Measurements from ENCODE around the gene MYO6.
"Not testable (repeated sequence)": the region's sequence is repeated elsewhere in the genome, so short reads cannot be mapped to it uniquely, and the experiment has no call there.

The MYO6 gene

GRCh38 chr6:75748743-75749538 is at the start of gene MYO6:
Gene MYO6, plus strand, starts transcription at chr6:75749239. Its CDS starts 68,309 bp downstream, at chr6:75817548.
- DNase-seq (ENCODE audit: low spot score): peak; percentile 81

DNA sequence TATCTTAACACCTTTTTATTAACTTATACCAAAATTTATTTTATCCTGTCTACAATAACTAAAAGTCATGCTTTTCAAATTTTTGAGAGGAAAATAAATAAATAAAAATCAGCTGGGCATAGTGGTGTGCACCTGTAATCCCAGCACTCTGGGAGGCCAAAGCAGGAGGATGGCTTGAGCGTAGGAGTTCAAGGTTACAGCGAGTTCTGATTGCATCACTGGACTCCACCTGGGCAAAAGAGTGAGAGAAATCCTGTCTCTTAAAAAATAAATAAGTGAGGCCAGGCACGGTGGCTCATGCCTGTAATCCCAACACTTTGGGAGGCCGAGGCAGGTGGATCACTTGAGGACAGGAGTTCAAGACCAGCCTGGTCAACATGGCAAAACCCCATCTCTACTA is 40.7 kb upstream of the MYO6 start:
- not testable (repeated sequence) for DNase-seq (ENCODE audit: low spot score)

- no peak for DNase-seq (ENCODE audit: low spot score)
Measured at GRCh38 chr6:75711173-75711572, 37.9 kb upstream of the MYO6 start.

DNA sequence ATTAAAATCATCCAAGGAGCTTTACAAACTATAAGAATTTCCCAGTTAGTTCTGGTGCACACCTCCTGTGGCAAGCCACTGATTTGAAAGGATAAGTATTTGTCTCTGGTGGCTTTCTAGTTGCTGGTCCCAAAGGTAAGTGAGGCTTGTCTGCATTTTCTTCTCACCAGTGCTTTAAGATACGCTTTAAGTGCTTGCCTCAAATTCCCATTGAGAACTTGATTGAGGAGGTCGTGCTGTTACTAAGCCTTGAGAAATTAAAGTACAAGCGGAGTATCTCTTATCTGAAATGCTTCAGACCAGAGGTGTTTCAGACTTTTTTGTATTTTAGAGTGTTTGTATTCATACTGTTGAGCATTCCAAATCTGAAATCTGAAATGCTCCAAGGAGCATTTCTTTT is 29.9 kb upstream of the MYO6 start:
- no peak for DNase-seq (ENCODE audit: low spot score)

- DNase-seq (ENCODE audit: low spot score): no peak
Measured at GRCh38 chr6:75723382-75723781, 25.7 kb upstream of the MYO6 start.

DNA sequence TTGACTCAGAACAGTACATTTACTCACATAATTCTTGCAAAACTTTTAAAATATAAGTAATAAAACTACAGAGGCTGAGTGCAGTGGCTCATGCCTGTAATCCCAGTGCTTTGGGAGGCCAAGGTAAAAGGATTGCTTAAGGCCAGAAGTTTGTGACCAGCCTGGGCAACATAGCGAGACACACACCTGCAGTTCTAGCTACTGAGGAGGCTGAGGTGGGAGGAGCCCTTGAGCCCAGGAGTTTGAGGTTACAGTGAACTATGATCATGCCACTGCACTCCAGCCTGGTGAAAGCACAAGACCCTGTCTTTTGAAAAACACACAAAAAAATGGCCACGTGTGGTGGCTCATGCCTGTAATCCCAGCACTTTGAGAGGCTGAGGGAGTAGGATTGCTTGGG is 21.8 kb upstream of the MYO6 start:
- DNase-seq (ENCODE audit: low spot score): no peak

GRCh38 chr6:75731029-75731428 is 18.0 kb upstream of the MYO6 start:
- not testable (repeated sequence) for DNase-seq (ENCODE audit: low spot score)

- no peak for DNase-seq (ENCODE audit: low spot score)
Measured at GRCh38 chr6:75735491-75736186, 13.4 kb upstream of the MYO6 start.

DNA sequence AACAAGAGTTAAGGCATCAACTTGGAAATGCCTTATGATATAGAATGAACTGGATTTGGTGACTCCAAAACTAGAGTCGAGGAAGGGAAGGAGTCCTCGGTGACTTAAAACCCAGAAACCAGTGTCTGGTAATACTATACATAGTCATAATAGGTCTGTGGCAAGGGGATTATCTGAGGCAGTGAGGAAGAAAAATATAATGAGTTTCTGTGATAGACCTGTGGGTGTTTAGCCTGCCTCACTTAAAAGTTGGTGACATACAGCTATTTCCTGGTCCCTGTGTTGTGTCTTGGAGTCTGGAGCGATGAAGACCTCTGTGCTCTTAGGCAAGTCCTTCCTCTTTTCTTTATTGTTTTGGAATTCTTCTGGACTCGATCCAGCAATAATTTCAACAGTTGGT is 5.1 kb upstream of the MYO6 start:
- DNase-seq (ENCODE audit: low spot score): no peak

DNA sequence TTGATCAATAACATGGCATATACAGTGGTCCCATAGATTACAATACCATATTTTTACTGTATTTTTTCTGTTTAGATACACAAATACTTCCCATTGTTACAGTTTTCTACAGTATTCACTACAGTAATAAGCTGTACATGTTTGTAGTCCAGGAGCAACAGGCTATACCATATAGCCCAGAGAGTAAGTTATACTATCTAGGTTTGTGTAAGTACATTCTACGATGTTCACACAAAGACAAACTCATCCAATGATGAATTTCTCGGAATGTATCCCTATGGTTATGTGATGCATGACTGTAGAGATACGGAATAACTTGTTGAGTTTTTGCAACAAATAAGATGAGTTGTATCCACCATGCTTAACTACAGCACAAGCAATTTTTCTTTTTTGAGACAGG is 3.6 kb upstream of the MYO6 start:
- no peak for DNase-seq (ENCODE audit: low spot score)

GRCh38 chr6:75746221-75746620 is 2.8 kb upstream of the MYO6 start:
- DNase-seq (ENCODE audit: low spot score): no peak

- no peak for DNase-seq (ENCODE audit: low spot score)
Measured at GRCh38 chr6:75747152-75747992, 1.7 kb upstream of the MYO6 start.

DNA sequence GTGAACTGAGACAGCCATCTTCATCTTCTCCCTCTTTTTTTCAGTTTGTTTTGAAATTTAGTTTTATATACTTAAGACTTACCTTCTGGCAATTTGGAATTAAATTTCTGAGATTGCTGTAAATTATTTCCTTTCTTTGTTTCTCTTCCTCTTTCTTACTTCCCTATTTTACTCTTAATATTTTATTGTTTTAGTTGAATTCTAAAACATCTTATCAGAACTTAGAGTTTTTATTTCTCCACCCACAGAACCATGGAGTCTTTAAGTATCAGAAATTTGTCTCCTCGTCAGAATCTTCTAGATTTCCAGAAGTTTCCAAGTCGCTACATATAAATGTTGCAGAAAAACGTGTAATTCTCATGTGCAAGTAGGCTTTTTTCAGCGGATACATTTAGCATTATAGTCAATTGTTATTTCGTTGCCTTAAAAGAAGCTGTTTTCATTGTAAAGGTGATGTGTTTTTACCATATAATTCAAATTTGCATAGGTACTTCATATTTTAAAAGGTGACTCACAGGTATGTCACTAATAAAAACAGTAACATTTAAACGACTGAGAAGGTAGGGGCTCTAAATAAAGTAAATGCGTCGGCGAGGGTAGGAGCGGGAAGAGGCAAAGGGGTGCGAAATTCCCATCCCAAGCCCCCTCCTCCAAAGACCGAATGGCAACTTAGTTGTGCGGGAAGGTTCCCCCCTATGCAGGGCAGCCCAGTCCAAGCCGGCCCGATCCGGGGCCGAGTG is 866 bp upstream of the MYO6 start:
- no peak for DNase-seq (ENCODE audit: low spot score)

DNA sequence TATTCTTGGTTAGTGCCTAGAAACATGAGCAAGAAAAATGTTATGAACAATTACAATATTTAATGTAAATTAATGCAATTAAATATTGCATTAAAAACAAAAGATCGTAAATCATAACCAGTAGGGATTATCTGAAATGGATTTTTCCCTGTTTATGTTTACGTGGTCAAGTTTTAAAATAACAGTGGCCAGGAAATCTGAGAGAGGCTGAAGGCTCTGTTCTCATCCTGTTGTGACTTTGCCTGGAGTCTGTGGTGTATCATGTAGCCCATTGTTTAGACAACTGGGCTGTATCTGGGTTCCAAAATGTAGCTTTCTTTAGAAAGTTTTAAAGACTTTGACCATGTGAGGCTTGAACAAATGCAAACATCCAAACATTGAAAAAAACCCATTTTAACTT is 2.4 kb downstream of the MYO6 start:
- DNase-seq (ENCODE audit: low spot score): no peak

- no peak for DNase-seq (ENCODE audit: low spot score)
Measured at GRCh38 chr6:75752365-75752764, 3.3 kb downstream of the MYO6 start.

- DNase-seq (ENCODE audit: low spot score): no peak
Measured at GRCh38 chr6:75755704-75756103, 6.7 kb downstream of the MYO6 start.

DNA sequence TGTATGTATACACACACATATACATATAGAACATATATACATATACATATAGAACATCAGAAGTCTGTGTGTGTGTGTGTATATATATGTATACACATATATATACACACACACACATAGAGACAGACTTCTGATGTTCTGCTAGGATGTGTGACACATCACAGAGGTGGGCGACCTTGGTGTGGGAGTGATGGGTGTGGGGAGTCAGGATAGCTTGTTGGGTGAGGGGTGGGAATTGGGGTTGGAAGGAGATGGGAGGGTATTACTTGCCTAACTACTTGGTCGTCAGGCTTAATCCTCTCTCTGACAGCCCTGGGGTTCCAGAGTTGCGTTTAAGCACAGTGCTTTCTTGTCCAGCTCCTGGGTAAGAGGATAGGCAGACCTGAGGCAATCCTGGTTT is 8.3 kb downstream of the MYO6 start:
- DNase-seq (ENCODE audit: low spot score): no peak

- DNase-seq (ENCODE audit: low spot score): no peak
Measured at GRCh38 chr6:75758061-75758460, 9.0 kb downstream of the MYO6 start.

DNA sequence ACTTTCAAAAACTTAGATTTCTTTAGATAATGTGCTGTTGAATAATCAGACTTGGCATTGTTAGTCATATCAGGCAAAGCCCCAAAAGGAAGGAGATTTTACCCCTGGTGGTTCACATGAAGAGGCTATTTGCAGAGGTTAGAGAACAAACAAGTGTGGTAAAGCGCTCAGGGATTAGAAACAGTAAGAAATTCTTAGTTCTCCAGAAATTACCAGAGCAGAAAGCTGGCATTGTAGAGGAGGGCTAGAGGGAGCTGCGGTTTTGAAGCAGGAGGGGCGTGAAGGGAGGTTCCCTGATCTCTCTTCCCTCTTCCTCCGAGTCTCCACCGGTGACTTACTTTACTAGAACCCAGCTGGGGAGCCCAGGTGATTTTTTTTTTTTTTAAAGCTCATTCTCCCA is 10.2 kb downstream of the MYO6 start:
- no peak for DNase-seq (ENCODE audit: low spot score)

DNA sequence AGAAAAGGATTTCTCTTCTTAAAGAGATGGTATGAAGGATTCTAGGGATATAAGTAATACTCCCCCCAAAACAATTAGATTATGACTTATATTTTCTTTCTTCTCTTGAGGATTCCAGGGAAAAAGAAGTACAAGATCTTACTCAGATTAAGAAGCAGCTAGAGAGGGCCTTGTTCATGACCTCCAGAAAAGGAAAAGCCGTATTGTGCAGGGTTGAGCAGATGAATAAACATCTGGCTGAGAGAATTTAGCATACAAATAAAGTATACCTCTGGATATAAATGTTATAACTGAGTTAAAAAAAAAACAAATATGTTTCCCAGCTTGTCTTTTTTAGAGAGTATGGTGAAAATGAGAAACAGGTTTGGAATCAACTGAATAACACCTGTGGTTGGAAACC is 11.3 kb downstream of the MYO6 start:
- DNase-seq (ENCODE audit: low spot score): no peak

DNA sequence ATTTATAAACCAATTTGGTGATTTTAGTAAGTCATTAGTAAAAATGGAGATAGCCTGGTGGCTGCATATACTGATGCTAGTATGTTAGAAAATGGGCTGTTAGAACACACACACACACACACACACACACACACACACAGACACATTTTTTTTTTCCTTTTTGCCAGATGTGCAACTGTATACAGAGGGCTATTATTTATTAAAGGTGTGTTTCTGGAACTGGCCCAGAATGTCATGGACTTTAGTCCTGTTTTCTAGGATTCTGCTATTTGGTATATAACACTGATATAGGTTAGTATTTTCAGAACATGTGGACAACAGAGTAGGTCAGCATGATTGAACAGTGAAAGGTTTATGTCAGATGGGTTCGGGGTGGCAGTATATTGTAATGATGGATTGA is 12.4 kb downstream of the MYO6 start:
- DNase-seq (ENCODE audit: low spot score): no peak

DNA sequence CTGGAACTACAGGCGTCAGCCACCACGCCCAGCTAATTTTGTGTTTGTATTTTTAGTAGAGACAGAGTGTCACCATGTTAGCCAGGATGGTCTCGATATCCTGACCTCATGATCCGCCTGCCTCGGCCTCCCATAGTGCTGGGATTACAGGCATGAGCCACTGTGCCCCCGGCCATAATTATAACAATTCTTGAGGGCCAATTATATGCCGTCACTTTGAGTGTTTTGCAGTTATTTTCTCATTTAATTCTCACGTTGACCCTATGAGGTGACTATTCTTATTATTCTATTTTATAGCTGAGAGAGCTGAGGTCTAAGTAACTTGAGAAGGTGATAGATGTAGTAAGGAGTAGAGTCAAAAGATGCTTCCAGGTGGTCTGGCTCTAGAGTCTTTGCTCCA is 13.0 kb downstream of the MYO6 start:
- DNase-seq (ENCODE audit: low spot score): no peak
